ENCODE measurements around the gene LRP6. TPM values are rescaled to one million over a fixed set of nuclear protein-coding genes. Genes with fewer than 3 reads are reported as not detected.
A peak's percentile ranks its signal among the peaks of the same experiment; 100 is the strongest.
"Not testable (repeated sequence)": the region's sequence is repeated elsewhere in the genome, so short reads cannot be mapped to it uniquely, and the experiment has no call there.

Gene LRP6
- total RNA-seq, 1 donor from 2014 or later, result 36.3 TPM

DNA sequence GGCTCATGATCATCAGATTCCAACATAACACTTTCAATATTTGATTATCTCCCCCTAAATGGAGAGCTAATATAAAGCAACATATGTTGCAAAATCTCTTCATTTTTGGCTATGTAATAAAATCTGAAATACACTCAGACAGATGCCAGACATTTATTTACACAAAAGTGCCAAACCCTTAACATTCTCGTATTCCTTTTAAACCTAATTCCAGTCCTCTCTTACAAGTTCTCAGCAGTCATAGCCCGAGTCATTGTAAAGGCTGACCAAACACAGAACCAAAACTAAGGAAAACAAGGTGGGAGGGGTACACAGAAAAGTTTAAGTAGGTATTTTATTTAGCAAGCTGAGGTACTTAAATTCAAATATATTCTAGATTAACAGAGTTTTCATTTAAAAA lies 81.4 kb downstream of the LRP6 start:
- ATAC-seq (no peak), DNase-seq (ENCODE audit: low spot score) (no peak)

DNA sequence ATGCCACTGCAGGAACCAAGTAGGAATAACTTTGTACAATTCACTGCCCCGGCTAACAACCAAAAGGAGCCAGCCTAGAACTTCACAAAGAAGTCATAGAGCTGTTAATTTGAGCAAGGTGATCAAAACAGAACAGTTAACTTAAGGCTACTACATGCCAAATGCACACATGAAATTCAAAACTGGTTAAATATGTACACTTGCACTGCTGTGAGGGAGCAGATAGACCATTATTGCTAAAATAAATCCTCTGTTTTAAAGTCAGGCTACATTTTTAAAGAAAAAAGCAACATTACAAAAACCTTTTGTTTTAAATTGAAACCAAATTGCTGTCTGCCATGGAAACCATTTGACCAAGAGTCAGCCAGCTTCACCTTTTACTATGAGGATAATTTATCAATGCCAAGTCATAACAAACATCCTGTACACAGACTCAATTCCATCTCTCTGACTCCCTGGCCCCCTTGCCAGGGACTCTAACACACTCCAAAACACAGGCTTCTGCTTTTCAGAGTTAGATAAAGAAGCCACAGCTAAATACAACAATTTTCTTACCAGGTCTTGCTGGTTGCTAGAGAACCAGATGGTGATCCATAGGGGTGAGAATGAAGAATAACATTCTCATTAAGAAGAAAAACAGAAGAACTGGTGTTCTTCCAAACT lies 84.0 kb downstream of the LRP6 start:
- DNase-seq (ENCODE audit: low spot score) (no peak), ATAC-seq (peak; percentile 39)

DNA sequence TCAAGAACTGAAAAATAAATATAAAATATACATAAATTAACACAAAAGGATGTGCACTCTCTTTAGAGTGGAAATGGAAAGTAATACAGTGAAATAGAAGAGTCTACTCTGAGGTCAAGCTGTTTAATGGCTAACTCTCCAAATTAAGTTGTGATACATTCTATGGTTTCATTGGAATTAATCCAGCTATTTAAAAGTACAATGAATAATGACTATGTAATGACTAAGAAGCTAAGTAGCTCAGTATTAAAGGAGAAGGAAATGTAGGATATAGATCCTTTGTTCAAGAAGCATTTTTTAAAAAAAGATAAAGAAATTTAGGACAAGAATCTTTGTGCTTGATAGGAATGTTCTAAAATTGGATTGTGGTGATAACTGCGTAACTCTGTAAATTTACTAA lies 85.3 kb downstream of the LRP6 start:
- ATAC-seq, result no peak

DNA sequence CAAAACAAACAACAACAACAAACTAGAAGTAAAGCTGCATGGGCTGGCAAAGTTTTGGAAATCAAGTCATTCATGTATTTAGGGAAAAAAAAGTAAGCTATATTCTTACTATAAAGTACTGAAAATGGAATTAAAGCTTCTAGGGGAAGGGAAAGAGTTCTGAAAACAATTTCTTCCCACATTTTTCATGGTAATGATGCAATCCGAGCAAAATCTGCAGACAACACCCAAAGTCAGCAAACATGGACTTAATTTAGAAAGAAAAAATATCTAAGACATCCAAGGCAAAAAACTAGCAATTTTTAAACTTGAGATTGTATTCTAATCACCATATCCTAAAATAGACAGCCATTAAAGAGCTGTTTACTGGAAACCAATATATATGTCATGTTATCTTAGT lies 86.3 kb downstream of the LRP6 start:
- no peak for ATAC-seq
- DNase-seq (ENCODE audit: low spot score), result no peak

More for the DNA sequence above, 85.3 kb downstream of the LRP6 start:
- no peak for DNase-seq (ENCODE audit: low spot score)

DNA sequence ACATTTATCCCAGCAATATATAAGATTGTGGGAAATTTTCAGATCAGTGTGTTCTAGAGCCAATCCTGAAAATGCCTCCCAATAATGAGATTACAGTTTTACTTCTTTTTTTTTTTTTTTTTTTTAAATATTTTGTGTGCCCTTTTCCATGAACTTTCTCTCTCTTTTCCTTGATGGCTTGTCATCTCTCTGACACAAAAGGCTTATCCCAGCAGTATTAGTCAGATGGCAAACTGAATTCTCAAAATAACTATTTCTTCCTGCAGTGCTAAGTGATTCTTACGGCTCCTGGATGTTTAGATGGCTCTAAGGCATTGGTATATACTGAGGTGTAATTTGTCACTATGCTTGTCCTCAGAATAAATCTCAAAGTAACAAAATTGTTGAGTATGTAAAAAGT lies 86.7 kb downstream of the LRP6 start:
- ATAC-seq (no peak), DNase-seq (ENCODE audit: low spot score) (no peak)

DNA sequence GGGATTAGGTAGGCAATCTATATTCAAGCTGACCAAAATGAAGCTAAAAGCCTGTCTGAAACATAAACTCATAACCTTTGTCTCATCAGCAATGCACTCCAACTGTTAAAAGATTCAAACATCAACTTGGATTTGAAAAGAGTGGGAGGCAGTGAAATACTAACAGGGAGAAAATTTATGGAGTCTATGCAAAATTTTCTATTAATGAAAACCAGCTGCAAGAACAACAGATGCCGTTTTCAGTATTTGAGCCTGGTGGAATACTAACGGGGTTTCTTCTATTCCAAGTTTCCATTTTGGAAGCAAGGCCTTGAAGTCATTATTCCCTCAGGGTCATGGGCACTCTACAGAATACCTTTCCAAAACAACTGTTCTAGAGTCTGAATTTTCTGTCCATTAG lies 88.3 kb downstream of the LRP6 start:
- no peak for ATAC-seq
- no peak for DNase-seq (ENCODE audit: low spot score)

DNA sequence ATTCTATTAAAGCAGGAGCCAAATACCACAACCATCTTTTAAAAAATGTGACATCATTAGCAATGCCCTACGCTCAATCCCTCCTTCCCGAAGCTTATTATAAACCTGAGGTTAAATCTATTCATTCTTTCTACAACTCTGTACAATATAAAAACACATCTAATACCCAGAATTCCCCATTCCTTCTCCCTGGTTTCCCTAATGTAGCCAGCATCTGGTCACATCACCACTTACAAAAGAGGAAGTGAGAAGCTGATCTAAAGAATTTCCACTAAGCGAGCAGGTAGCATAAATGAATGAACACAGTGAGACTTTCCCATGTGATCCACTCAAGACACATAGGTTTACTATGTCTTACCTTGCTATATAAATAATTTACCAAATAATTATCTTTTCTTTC lies 90.4 kb downstream of the LRP6 start:
- ATAC-seq, result no peak
- no peak for DNase-seq (ENCODE audit: low spot score)

DNA sequence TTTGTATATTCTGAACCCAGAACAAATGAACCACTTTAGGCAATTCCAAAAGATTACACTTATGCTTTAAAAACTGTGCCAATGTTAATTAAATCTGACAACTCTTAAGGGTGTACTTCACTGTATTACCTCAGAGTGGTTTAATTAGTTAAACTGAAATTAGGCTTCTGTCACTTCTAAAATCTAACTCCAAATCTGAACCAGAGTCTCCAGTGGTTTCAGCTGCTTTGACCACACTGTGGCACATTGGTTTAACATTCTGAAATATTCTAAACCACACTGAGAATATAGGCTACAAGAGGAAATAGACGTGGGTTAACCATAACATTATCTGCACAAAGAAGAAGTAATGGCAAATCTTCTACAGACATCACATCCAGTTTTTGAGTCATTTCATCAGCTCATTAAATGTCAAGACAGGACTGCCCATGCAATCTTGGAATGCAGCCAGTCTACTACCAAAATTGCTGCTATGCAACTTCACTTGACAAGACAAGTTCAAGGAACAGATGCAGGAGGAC lies 94.8 kb downstream of the LRP6 start:
- DNase-seq (ENCODE audit: low spot score) (no peak), ATAC-seq (no peak)

DNA sequence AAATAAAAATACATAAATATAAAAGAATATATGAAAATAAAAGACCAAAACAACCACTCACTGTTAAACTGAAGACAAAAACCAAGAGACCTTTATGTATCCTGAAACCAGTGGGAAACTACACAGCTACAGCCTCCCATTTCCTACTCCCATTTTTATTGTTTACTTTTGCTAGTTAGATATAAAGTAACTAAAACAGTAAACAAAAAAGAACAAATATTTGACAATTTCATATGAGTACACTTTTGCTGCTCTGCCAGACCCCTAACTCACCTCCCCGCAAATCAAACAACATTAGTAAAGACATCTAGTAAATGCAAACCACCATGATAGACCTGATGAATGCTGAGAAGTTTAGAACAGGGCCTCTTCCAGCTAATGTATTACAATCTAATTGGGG lies 99.0 kb downstream of the LRP6 start:
- peak; percentile 41 for ATAC-seq

DNA sequence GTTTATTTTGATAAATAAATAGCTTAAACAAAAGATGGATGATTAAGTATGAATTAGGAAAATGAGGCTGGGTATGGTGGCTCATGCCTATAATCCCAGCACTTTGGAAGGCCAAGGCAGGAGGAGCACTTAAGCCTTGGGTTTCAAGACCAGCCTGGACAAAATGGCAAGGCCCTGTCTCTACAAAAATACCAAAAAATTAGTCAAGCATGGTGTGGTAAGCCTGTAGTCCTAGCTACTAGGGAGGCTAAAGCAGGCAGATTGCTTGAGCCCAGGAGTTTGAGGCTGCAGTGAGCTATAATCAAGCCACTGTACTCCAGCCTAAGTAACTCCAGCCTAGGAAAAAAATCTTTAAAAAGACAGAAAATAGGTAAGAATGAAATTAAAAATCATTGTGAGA lies 100.1 kb downstream of the LRP6 start:
- ATAC-seq (no peak), DNase-seq (ENCODE audit: low spot score) (no peak)

More for the DNA sequence above, 99.0 kb downstream of the LRP6 start:
- DNase-seq (ENCODE audit: low spot score), result no peak

DNA sequence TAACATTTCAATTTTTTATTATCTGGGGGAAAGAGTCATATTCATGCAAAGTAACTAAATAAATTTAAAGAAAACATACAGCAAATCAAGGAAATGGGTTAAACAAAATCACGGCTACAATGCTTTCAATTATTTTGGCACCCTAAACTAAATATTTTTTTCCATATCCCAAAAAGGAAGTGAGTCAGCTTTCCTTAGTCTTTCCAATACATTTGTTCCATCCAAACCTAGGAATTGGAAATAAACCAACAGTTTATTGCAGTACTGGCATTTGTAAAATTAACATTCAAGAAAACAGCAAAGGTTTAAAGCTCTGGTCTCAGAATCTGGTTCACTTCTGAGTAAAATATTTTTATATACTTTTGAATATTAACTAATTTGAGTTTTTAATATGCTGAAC lies 106.9 kb downstream of the LRP6 start:
- DNase-seq (ENCODE audit: low spot score), result no peak
- no peak for ATAC-seq

DNA sequence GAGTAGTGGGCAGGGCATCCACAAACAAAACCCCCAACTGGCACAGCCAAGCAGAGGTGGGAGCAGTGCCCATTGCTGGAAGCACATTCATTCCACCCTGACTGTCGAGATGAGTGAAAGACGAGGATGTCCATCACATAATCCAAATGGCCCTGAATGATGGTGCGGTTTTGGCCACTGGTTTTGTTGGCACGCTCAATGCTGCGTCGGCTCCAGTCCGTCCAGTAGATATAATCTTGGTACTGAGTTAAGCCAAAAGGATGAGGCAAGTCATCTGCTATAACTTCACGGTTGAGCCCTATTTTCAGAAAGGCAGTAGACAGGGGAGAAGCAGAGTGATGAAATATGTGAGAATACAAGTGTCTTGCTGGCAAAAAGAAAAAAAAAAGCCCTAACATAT lies 108.0 kb downstream of the LRP6 start:
- DNase-seq (ENCODE audit: low spot score), result no peak
- ATAC-seq, result no peak

DNA sequence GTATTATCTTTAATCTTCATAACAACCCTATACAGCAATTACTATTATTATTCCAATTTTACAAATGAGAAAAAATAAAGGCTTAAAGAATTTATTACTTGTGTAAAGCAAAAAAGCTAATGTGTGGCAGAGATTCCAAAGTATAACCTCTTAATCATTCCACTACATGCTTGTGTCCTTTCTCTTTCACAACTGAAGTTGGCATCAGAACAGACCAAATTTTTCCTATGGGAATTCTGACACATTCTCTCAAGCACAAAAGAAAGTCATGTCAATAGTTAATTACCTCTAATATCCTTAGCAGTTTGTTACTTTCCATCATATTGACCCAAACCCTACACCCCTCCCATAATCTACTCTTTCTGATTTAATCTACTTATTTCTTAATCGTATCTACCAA lies 109.4 kb downstream of the LRP6 start:
- peak; percentile 59 for ATAC-seq
- DNase-seq (ENCODE audit: low spot score), result no peak

DNA sequence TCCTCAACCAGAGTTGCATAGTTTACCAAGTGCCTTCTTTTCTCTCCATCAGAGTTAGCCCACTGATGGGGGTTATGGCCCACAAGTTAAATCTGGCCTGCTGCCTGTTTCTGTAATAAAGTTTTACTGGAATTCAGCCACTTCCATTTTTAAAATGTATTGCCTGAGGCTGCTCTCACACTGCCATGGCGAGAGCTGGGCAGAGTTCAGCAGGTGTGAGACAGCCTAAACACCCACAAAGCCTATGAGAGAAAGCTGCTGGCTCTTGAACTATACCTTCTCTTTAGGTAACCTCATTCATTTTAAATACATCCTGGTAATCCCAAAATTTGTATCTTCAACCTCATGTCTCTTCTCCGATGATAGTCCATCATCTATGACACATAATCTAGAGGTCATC lies 110.0 kb downstream of the LRP6 start:
- ATAC-seq, result peak; percentile 24

DNA sequence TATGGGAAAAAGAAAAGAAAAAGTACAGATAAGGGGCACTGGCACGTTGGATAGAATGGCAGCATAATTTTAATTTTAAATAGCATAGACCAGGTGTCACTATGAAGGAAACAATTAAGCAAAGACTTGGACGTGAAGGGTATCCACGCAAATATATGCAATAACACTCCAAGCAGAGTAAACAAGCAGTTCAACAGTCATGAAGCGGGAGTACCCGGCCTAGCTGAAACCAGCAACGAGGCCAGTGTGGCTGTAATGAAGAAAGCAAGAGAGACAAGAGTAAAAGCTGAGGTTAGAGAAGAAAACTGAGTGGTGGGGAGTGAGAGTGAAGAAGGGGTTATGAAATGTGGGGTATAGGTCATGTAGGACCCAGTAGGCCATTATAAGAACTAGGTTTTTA lies 110.7 kb downstream of the LRP6 start:
- no peak for ATAC-seq

More for the DNA sequence above, 110.0 kb downstream of the LRP6 start:
- no peak for DNase-seq (ENCODE audit: low spot score)

DNA sequence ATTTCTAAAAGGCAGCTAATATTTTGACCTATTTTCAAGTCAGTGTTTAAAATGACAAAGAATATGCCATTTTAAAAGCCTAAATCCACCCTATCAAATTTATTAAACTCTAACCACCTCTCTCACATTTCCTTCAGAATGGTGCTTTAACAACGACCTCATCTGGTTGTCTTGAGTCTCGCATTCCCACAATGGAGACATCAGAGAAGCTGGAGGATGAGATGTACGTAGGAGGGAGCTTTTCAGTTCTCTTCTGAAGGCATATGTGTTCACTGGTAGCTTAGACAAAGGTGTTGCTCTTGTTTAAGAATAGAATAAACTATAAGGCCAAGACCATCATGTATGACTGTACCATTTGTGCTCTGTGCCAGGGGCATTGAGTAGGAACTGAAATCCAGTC lies 113.2 kb downstream of the LRP6 start:
- DNase-seq (ENCODE audit: low spot score), result no peak

More for the DNA sequence above, 110.7 kb downstream of the LRP6 start:
- no peak for DNase-seq (ENCODE audit: low spot score)

DNA sequence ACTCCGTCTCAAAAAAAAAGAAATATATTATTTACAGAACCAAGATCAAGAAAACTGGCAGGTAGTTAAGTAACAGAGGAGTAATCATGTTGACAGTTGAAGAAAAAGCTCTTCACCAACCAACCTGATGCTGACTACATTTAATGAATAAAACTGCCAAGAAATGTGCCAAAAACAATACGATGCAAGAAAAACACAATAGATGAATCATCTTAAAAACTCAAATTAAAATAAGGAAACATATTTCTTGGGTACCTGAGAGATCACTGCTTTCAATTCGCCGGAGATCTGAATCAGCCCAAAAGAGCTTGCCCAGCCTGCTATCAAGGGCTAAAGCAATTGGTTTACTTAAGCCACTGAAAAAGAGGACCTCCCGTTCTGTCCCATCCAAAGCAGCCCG lies 119.7 kb downstream of the LRP6 start:
- no peak for DNase-seq (ENCODE audit: low spot score)
- no peak for ATAC-seq

More for the DNA sequence above, 113.2 kb downstream of the LRP6 start:
- ATAC-seq, result no peak

DNA sequence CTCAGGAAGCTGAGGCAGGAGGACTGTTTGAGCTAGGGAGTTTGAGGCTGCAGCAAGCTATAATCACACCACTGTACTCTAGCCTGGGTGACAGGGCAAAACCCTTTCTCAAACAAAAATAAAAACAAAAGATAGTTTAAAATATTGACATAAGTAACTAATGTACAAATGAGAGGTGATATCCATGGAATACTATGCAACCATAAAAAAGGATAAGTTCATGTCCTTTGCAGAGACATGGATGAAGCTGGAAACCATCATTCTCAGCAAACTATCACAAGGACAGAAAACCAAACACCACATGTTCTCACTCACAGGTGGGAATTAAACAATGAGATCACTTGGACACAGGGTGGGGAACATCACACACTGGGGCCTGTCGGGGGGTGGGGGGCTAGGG lies 122.3 kb downstream of the LRP6 start:
- ATAC-seq; DNase-seq (ENCODE audit: low spot score): not testable (repeated sequence)

DNA sequence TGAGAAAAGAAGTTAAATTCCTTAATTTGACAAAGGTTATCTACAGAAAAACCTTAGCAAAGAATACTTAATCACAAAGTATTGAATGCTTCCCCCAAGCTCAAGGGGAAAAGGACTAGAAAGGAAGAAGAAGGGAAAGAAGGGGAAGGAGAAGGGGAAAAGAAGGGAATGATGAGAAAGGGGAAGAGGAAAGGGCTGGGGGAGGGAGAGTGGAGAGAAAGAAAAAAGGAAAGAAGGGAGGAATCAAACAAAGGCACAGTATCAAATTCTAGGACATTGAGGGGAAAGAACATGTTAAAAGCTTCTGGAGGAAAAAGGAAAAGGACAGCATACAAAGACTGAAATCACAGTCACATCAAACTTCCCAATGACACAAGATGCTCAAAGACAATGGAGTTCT lies 125.8 kb downstream of the LRP6 start:
- ATAC-seq (no peak), DNase-seq (ENCODE audit: low spot score) (no peak)

DNA sequence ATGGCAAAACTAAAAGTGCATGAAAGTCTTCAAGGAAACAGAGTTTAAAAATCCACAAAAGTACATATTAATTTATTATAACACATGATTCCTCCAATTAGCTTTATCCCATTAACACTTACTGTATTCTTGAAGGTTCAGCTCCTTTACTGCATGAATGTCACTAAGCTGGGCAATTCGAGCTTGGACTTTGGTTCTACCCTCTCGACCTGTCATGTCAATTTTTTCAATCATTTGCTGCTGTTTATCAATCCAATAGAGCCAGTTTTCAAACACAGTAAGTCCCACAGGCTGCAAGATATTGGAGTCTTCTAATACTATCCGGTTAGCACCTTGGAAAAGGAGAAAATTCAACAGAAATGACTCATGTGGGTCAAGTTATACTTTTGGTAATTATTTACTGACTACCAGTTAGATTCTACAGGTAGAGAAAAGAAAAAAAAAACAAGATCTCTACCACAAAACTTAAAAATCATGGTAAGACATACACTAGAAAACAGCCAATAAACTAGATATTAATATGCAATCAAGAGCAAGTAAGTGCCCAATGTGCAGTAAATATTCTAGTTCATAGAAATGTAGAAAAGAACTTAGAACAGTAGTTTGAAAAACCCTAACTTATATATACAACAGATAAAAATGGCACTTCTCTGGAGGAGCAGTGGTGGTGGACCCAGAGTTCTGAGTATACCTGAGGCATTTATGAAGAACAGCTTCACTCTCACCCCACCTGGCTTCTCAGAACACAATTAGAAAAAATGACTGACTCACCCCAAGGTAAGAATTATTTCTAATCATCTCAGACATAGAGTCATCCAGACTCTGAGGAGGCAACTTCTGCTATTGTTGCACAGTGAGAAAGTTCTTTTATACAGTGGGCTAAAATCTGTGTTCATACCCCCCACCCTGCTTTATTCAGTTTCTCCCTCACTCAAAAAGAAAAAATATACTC lies 128.4 kb downstream of the LRP6 start:
- ATAC-seq, result peak; percentile 66
- no peak for DNase-seq (ENCODE audit: low spot score)

DNA sequence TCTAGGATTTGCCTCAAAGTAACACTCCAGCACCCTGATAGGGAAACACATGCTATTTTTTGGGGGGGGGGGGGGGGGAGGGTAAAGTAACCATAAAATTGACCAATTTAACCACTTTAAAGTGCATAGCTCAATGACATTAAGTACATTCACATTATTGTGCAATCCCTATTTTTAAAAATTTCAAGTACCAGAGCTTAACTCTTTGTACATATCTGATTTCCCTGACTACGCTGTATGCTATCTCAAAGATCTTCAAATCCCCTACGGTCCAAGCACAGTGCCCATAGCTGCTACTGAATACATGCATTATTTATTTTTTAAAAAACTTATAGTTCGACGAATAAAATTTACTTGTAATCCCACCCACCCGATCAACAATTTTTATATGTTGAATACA lies 133.1 kb downstream of the LRP6 start:
- no peak for ATAC-seq
- DNase-seq (ENCODE audit: low spot score), result no peak

DNA sequence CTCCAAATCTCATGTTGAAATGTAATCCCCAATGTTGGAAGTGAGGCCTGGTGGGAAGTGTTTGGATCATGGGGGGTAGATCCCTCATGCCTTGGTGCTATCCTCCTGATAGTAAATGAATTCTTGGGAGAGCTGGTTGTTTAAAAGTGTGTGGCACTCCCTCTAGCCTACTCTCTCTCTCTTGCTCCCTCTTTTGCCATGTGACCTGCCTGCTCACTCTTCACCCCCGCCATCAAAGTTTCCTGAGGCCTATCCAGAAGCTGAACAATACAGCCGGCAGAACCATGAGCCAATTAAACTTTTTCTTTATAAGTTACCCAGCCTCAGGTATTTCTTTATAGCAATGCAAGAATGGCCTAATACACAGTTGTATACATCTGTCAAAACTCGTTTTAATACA lies 133.6 kb downstream of the LRP6 start:
- DNase-seq (ENCODE audit: low spot score), result no peak
- peak; percentile 23 for ATAC-seq
